8988T (cell line): ENCODE data around the gene PMAIP1.
"Not testable (repeated sequence)": the region's sequence is repeated elsewhere in the genome, so short reads cannot be mapped to it uniquely, and the experiment has no call there.

Source experiments
- DNase-seq: peaks from one replicate; pipeline ENCODE4 v3.0.0; 2011

Gene PMAIP1

DNA sequence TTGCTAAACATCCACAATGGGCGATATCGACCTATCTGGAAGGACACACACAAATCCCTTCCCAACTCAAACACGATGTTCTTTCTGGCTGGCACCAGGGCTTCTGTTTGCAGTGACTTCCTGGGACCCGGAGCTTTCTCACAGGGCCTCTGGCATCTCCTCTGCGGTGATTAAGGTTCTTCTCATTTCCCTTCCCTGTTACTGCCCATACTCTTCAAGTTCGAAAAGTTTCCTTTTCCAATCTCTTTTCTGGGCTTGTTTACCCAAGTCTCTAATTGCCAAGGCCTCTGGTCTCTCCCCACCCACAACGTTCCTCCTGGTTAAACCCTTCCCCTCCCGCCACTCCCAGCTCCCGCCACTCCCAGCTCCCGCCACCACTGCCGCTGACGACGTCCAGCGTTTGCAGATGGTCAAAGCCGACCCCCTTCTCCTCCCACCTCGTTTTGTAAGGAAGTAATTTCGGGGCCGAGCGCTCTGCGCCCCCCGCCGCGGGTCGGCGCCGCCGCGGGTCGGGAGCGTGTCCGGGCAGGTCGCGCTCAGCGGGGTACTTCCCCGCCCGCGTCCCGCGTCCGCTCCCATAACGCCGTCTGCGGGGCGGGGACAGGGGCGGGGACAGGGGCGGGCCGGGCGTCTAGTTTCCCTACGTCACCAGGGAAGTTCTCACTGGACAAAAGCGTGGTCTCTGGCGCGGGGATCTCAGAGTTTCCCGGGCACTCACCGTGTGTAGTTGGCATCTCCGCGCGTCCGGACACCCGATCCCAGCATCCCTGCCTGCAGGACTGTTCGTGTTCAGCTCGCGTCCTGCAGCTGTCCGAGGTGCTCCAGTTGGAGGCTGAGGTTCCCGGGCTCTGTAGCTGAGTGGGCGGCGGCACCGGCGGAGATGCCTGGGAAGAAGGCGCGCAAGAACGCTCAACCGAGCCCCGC is at the start of gene PMAIP1:
Gene PMAIP1 (plus strand): TSS at position 699 of the 924 bp plus-strand sequence. CDS start 182 bp downstream, at position 881.
- DNase-seq = no peak

DNA sequence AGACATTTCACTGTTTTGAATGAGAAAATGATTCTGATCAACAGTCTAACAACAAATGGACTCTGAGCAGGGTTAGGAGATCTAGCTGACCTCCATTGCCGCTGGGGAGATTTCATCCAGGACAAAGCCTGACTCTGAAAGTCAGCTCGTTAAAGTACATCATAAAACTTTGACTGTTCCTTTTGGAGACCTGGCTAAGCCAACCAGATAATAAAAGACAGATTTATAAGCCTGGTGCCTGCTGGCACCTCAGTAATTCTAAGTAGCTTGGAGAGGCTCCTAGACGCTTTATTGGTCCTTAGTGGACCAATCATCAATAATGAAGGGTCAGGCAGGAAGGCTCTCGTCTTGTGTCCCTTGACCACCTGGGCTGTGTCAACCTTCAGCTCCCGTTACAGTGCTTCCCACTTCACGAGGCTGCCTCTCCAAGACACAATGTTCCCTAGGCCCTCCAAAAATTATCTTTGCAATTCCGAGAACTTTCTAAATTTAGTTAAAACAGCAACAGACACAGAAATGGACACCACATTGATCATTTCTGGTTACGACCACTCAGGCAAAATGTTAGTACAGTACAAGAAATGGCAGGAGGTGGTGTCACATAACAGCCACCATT is 47.9 kb upstream of the PMAIP1 start:
- DNase-seq = no peak

DNA sequence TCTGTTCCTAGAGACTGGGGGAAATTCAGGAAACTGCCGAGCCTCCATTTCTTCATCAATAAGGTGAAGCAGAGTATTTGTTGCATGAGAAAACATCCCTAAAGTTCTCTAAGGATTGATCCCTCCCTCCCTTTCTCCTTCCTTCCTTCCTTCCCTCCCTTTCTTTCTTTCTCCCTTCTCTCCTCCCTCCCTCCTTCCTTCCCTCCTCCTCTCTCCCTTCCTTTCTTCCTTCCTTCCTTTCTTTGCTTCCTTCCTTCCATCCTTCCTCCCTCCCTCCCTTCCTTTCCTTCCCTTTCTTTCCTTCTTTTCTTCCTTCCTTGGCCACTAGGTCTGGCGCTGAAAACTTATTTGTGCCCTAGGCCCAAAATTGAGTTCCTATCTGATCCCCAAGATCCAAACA is 47.2 kb upstream of the PMAIP1 start:
- DNase-seq = no peak

DNA sequence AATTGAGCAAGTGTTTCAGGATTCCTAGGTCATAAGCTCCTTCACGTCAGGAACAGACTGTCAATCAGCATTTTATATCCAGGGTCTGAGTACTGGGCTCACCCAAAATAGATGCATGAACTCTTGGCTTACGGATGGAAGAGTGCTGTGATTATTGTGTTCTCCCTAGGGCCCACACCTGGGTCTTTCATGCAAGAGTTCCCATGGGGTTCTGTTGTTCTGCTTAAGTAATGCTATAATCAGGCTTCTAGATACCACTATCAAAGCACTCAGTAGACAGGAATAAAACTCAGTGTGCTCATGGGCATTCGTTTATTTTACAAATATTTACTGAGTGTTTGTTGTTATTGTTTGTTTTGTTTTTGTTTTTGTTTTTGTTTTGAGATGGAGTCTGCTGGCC is 46.4 kb upstream of the PMAIP1 start:
- no peak for DNase-seq

DNA sequence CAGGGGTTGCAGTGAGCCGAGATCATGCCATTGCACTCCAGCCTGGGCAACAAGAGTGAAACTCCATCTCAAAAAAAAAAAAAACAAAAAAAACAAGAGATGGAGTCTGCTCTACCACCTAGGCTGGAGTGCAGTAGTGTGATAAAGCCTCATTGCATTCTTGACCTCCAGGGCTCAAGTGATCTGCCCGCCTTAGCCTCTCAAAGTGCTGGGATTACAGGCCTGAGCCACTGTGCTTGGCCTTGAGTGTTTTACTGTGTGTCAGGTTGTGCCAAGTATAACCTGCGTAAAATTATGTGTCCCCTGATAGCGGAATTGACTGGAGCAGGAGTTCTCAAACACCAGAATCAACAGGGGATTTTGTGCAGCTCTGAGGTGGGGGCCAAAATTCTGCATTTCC is 45.8 kb upstream of the PMAIP1 start:
- DNase-seq = not testable (repeated sequence)

DNA sequence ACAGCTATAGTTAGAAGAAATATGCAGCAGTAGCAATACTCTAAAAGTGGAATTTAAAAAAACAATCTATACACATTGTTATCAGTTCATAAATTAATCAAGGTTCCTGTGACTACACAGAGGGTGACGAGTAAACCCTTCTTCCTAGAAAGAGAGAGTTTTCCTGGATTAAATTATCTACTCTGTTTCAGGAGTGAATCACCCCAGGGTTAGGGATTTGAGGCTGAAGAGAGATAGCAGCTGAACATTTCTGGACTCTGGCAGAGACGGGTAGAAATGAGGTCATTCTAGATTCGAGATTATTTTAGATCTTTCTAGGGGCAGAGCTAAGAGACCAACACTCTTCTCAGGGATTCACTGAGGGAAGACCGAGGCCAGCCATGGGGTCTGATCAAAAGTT is 38.8 kb upstream of the PMAIP1 start:
- DNase-seq = no peak

DNA sequence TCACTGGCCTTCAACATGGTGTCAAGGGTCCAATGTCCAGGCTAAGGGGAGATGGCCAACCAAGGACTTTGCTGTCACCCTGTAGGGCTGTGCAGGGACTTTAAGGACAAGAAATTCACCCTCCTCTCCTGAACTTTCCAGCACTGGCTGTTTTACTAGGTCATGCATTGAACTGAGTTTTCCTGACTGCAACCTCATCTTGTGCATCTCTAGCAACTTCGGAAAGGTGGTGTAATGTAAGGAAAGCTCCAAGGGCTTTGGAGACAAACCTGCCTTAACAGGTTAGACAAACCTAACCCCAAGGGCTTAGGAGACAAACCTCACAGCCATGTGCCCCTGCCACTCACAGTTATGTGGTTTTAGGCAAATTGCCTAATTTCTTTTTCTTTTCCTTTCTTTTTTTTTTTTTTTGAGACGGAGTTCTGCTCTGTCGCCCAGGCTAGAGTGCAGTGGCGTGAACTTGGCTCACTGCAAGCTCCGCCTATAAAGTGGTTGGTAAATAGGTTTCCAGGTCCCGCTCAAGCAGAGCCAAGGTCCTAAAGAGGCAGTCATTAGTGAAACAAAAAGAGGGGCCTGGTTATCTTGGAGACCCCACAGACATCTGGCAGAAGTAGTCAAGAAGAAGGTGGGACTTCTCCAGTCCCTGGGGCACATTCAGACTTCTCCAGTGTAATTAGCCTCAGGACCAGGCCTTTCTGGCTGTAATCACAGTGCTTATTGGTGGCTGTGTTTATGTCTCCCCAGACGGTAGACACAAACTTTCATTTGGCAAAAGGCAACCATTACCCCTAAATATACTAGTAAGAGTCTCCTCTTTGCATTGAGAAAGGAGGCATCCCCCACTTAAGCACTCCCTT is 37.6 kb upstream of the PMAIP1 start:
- DNase-seq = no peak

DNA sequence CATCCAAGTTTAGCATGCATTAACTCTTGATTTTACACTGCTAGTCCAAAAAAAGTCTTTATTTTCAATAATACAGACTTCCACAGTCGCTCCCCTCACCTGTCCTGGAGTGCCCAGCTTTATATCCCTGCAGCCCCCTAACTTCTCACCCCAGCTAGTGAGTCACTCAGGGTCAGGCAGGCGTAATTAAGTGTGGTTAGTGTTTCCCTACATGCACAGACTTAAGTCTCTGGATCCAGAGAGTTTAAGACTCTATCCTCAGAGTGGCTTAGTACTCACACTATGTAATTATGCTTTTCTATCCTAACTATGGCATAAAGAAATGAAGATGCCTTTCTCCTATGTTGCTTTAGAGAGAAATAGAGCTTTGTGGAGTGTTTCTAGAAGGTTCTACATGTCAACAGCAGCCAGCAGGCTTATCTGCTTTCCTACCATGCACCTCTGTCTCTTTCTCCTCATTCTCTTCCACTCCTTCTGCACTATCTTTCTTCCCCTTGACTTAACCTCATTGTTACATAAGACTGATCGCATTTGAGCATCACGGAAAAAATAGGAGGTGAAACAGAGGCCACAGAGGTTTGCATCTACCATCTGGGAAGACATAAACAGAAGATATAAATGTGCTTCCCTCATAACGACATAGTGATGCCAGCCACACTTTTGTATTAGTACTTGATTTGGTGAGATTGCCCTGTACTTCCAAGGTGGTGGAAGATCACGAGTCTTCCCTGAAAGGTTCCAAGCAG is 34.4 kb upstream of the PMAIP1 start:
- DNase-seq = no peak

DNA sequence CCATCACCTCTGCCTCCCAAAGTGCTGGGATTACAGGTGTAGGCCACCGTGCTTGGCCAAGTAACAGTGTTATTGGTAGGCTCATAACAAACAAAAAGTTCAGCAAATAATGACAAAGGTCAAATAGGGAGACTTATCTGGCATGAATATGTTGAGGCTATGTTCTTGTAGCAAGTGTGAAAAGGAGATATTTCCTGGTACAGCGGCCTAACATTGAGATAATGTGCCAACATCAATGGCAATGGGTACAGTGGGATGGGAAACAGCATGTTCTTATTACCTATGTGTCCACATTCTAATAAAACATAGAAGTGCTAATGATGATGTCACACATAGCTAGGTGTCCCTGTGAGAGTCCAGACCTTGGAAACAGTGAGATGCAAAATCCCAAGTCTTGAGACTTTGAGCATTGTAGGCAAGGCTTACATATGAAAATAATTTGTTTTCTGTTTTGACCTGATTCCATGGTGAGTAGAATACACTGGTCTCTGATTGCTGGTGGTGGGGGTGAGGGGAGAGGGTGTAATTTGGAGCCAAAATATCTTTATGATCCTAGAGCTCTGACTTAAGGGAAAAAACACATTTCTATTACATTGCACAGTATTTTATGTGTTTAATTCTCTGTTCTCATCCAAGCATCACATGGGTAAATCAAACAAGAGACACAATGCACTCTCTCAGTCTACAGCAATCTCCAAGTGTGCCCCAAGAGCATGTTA is 33.1 kb upstream of the PMAIP1 start:
- no peak for DNase-seq

DNA sequence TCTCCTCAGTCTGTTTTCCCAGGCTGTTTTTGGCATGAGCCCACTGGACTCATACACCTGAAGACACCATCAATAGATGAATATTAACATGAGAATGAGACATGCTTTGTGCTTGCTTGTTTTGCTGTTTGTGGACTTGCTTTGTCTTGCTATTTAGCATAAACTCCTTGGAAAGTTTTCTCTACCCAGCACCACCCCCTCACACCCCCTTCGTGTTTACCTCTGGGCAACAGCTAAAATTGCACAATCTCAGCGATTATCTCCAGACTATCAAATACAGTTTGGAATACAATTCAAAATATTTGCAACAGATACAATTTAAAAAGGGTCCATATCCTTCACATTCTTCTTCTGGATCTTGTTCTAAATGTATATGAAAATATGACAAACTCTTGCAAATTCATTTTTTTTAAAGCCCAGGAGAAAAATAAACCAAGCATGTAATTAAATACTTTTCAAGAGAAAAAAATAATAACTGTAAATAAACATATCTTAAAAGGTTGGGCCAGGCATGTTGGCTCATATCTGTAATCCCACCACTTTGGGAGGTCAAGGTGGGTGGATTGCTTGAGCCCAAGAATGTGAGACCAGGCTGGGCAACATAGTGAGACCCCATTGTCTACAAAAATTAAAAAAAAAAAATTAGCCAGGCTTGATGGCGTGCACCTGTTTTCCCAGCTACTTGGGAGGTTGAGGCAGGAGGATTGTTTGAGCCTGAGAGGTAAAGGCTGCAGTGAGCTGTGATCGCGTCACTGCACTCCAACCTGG is 32.3 kb upstream of the PMAIP1 start:
- no peak for DNase-seq

DNA sequence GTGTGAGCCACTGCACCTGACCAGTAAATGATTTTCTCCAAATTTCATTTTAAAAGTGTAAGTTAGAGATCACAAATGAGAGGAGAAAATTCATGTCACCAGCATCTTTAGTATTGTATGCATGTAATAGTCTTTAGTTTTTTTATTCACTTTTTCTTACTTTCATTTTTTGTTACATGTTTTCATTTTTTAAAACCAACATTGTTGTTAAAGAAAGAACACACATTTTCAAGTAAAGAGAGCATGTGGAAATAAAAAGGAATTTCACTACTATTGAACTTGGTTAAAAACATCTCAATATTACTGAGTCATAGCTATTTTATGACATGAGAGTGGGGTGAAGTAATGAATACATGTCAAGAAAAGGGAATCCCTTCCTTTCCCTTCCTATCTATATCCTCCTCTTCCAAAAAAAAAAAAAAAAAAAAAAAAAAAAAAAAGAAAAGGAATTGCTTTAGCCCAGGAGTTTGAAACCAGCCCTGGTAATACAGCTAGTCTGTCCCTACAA is 29.1 kb upstream of the PMAIP1 start:
- DNase-seq = no peak

DNA sequence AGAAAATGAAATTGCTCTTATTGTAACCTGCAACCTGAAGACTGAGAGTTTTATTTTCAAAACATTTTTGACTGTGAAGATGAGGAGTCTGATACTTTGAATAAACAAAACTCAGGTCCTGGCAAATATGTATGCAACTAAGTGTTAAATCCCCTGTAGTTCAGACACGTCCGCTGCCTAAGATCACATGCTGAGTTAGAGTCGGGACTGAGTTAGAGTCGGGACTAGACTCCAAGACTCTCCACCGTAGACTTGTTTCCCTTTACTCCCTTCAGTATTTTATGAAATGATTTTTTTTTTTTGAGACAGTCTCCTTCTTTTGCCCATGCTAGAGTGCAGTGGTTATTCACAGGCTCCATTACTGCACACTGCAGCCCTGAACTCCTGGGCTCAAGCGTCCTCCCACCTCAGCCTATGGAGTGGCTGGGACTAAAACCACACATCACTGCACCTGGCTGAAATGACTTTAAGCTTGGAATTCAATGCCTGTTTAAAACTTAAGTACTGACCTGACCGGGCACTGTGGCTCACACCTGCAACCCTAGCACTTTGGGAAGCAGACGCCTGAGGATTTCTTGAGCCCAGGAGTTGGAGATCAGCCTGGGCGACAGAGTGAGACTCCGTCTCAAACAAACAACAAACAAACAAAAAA is 28.0 kb upstream of the PMAIP1 start:
- DNase-seq = no peak

DNA sequence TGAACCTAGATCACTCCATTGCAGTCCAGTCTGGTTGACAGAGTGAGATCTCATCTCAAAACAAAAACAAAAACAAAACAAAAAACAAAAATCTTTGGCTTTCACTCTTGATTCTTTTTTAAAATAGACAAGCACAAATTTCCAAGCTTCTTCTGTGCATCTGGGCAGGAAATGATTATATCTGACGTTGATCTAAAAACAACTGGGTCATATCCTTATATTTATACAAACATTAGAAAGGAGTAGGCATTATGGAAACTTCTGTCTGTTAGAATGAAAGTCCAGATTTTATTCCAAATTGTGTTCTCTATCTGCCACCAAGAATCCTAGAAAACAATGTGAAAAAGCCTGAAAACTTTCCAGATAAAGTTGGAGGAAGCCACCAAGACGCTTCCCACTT is 26.2 kb upstream of the PMAIP1 start:
- DNase-seq = no peak

DNA sequence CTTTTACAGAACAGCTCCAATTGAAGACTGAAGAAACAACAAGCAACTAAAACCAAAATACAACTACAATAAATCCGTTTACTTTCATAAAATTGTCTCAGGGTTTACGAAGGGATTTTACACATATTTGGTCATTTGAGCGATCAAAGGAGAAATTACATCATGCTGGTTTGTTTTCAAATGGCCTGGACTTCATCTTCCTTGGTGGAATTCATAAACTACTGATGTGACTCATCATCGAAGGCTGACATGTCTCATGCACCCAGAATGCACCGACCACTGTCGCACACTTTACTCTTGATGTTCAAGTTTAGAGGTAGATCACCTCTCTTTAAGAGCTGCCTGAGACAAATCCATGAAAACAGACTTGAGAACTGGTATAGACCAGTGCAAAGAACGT is 25.6 kb upstream of the PMAIP1 start:
- no peak for DNase-seq

DNA sequence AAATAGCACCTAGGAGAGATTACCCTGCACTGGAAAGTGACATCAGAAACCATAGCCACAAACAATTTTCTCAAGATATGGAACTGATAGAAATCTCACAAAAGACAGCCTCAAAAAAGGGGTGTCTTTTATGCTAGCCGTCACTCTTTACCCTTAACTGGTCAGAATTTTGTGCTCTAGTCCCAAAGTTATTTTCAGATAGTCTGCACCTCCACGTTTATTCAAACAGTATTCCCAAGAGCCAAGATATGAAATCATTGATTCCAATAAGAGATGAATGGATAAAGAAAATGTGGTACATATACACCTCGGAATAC is 23.5 kb upstream of the PMAIP1 start:
- DNase-seq = no peak

DNA sequence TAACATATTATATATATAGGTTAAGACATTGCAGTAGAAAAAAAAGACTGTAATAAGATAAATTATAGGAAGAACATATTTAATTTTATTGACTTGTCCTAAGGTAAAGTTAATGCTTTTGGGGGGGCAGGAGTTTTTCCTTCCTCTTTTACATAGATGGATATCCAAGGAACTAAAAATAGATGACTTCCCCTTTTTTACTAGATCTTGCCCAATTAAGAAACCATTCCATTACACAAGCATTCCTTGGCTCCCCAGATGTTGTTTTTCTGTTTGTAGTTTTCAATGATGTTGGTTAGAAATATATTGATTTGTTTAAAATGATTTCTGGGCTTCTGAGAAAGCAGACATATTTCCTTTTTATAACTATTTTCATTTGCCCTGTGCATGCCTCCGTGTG is 22.4 kb upstream of the PMAIP1 start:
- no peak for DNase-seq

DNA sequence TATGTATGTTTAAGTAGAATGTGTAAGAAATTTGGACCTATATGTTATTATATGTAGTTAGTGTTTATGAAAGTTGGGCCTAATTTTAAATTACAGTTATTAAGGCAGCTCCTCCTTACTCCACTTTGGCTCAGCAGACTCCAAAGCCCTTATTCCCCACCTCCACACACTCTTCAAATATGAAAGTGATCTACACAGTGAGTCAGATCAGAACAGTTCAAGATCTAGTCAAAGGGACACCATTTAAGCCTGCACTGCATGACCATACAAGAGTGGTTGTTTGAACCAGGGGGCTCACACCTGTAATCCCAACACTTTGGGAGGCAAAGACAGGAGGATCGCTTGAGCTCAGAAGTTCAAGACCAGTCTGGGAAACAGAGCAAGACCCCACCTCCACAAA is 21.2 kb upstream of the PMAIP1 start:
- DNase-seq = no peak

DNA sequence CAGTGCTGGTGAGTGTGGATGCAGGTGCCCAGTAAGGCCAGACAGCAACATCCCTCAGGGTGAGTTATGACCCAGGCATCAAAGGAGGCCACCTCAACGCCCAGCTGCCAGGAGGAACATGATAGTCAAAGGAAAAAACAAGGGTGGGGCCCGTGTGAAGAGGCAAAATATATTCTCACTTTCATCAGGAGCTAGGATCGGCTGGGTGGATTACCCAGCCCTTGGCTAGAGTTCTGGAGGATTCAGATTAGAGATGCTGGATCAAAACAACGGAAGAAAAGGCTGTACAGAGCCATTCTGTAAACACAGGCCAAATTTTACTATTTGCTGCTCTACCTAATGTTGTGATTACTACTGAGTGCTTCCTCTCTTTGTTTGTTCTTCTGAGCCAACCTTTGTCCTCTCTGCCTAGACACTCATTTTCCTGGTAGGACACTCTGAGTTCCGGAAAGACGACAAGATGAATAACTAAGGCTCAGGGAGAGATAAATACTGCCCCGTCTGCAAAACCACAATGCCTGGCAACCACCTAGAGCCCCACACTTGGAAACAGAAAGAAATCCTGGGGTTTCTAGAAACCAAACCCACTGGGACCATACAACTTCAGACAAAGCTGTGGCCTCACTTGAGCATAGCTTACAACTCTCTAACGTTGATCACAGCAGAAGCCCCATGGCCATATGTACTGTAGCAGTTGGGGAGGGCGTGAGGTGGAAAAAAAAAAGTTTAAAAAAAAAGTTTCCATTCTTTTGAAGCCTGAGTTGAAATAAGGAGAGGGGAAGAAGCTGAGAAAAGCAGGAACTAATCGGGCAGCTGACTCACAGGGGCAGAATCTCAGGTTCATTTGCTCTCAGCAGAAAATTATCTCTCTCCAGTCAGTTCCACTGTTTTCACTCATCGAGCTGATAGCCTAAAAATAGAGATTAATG is 17.8 kb upstream of the PMAIP1 start:
- no peak for DNase-seq

DNA sequence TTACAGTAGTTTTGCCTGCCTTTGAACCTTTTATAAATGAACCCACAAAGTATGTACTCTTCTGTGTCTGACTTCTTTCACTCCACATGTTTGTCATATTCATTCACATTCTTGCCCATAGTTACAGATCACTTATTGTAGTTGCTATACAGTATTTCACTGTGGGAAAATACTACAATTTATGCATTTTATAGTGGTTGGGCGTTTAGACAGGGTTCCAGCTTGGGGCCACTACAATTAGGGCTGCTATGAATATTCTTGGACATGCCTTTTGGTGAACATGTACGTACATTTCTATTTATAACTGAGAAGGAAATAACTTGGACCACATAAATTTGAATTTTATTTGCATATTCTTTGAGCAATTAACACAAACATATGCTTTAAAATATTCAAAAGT is 15.4 kb upstream of the PMAIP1 start:
- DNase-seq = no peak
